BLaER1 treated with 17β-estradiol and CSF1 and Interleukin-3, amounts not matched to agents 10 nM and 100 nM (cell line): ENCODE measurements around the gene MT3.

ENCODE experiments used
- H3K27ac ChIP-seq, 11 experiments: shearing (Covaris generic); formaldehyde crosslinking; 2 replicates each; pipeline ENCODE4 v1.8.1; 2022
- H3K27me3 ChIP-seq, 11 experiments: shearing (Covaris generic); formaldehyde crosslinking; 2 replicates each; pipeline ENCODE4 v1.8.1; 2022
- H3K36me3 ChIP-seq, 11 experiments: shearing (Covaris generic); formaldehyde crosslinking; 2 replicates each; pipeline ENCODE4 v1.8.1; 2022
- H3K4me1 ChIP-seq, 10 experiments: shearing (Covaris generic); formaldehyde crosslinking; 2 replicates each; pipeline ENCODE4 v1.8.1; 2022
- H3K4me2 ChIP-seq, 11 experiments: shearing (Covaris generic); formaldehyde crosslinking; 2 replicates each; pipeline ENCODE4 v1.8.1; 2022
- H3K4me3 ChIP-seq, 10 experiments: shearing (Covaris generic); formaldehyde crosslinking; 2 replicates each; pipeline ENCODE4 v1.8.1; 2022
- H3K9ac ChIP-seq, 11 experiments: shearing (Covaris generic); formaldehyde crosslinking; 2 replicates each; pipeline ENCODE4 v1.8.1; 2022
- H3K9me3 ChIP-seq, 11 experiments: shearing (Covaris generic); formaldehyde crosslinking; replicated peaks in 1 of 11; 2 replicates each; pipeline ENCODE4 v1.8.1; 2022
- H4K20me1 ChIP-seq, 11 experiments: shearing (Covaris generic); formaldehyde crosslinking; 2 replicates each; pipeline ENCODE4 v1.8.1; 2022
- Cebpa-rat ChIP-seq, 11 experiments: shearing (Covaris generic); IDR thresholded peaks; 2 replicates each; pipeline ENCODE4 v1.8.1; 2022

Gene MT3

DNA sequence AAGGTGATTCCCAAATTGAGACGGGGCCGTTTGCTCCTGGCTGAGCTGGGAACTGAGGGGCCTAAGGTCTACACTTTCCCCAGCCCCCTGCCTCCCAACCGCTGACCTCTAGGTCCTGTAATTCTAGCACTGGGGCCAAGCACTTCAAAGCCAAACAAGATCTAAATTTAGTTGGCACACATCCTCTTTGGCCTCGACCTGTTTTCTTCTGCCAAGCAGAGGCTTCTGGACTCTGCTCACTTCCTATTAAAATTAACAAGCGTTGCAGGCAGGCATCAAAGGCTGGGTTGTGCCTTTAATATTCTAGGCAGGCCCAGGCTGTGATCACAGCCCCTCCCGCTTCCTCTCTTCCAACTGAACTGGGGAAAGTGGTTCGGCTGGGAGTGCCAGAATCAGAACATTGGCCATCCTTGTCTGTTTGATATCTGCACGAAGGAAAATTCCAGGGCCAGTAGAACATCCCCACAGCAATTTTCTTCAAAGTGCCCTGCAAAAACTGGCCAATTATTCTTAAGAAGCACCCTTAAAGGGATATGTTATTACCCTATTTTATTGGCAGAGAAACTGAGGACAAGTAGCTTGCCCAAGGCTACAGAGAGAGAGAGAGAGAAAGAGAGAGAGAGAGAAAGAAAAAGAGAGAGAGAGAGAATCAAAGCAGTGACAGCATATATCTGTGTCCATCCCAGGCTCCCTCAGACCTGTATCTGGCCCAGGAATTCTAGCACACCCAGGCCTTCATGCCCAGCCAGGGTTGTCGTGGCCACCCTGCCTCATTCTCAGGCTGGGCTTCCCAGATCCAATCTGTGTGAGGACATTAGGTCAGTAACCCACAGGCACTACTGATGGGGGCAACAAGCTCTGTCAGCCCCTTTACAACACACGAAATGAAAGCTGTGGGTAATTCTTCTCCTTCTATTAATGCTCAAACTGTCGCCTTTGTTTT, 37.3 kb upstream of the MT3 start:
- Histone ChIP-seq H3K4me1 (peaks cover 29 to 56% (median 40%) of the 10 kb centered on the region in 10 experiments), H3K27ac (peak overlapping the region in 5 of 11 experiments; percentile 17 to 64 (median 41); a peak in 6 of 22 replicates), H3K27me3 (no peaks in the 10 kb centered on the region), H3K36me3 (no peaks in the 10 kb centered on the region), H3K4me2 (peak overlapping the region; percentile 46 to 79 (median 64)), H3K9me3 (no peaks in the 10 kb centered on the region), H3K9ac (peak overlapping the region in 3 of 11 experiments; percentile 24 to 60 (median 24); a peak in 2 of 22 replicates), H3K4me3 (no peak overlapping the region), H4K20me1 (no peaks in the 10 kb centered on the region)
- no peak for TF ChIP-seq Cebpa-rat (IDR thresholded peaks at IDR 0.05)

DNA sequence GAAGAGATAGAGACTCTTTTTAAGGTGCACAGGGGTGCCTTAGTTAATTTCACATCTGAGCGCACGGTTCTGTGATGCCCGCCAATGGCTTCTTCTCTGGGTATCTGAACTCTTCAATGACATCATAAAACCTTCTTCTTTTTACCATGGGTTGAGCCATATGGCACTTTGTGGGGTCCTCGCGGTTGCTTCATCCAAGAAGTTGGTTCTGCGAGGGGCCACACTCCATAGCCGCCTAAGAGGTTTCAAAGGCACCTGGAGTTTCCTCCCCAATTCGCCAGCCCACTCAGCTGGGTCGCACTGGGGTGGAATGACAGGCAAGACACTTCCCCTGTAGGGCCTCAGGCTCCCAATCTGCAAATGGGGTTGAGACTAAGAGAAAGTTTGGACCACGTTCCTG, 34.9 kb upstream of the MT3 start:
- Histone ChIP-seq H3K4me1 (peaks cover 13 to 32% (median 21%) of the 10 kb centered on the region in 10 experiments), H3K9ac (no peak overlapping the region), H3K36me3 (no peaks in the 10 kb centered on the region), H3K27ac (no peak overlapping the region), H3K27me3 (no peaks in the 10 kb centered on the region), H3K9me3 (no peaks in the 10 kb centered on the region), H4K20me1 (no peaks in the 10 kb centered on the region), H3K4me3 (no peak overlapping the region), H3K4me2 (no peak overlapping the region)
- no peak for TF ChIP-seq Cebpa-rat (IDR thresholded peaks at IDR 0.05)

DNA sequence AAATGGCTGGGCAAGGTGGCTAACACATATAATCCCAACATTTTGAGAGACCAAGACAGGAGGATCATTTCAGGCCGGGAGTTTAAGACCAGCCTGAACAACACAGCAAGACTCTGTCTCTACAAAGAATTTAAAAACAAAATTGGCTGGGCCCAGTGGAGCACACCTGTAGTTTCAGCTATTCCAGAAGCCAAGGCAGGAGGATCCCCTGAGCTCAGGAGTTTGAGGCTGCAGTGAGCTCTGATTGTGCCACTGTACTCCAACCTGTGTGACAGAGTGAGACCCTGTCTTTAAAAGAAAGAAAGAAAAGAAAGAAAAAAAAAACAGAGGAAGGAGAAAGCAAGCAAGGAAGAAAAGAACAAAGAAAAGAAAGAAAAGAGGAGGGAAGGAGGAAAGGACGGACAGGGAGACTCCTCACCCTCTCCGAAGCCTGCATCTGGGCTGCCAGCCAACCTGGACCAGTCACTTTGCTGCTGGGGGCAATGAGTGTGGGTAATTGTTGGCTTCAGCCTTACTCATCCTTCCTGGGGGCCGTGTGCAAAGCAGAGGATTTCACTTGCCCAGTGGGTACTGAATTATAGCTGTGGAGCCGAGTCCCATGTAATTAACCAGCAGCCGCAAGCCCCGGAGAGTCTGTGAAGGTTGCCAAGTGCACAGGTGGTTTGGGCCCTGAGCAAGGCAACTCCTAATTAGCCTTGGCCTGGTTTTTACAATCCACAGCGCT, 31.1 kb upstream of the MT3 start:
- H3K36me3 ChIP-seq, result no peaks in the 10 kb centered on the region
- H4K20me1 ChIP-seq, result no peaks in the 10 kb centered on the region
- no peak overlapping the region for H3K4me3 ChIP-seq
- no peak for TF ChIP-seq Cebpa-rat (IDR thresholded peaks at IDR 0.05)
- H3K4me1 ChIP-seq, result peaks cover 0 to 17% (median 13%) of the 10 kb centered on the region in 10 experiments; a peak in 14 of 20 replicates
- H3K27me3 ChIP-seq, result no peaks in the 10 kb centered on the region
- no peaks in the 10 kb centered on the region for H3K9me3 ChIP-seq
- no peak overlapping the region for H3K9ac ChIP-seq
- no peak overlapping the region for H3K27ac ChIP-seq
- H3K4me2 ChIP-seq, result no peak overlapping the region

DNA sequence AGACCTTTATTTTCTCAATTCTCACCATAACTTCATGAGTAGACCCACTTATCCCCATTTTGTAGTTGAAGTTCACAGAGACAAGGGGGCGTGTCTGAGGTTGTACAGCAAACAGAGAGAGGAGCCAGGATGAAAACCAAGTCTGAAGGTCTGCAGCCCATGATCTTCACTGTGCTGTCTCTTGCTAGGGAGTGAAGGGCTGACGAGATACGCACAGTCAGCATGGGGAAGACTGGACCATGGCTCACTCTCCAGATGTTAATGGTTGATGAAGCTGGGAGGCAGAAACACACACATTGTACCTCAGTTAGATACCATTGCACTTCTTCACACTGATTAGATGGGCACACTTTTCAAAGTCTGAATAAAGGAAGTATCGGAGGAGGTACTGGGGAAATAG, 30.2 kb upstream of the MT3 start:
- Histone ChIP-seq H3K27me3 (no peaks in the 10 kb centered on the region), H3K4me3 (no peak overlapping the region), H3K27ac (no peak overlapping the region), H3K36me3 (no peaks in the 10 kb centered on the region), H3K9ac (no peak overlapping the region), H3K4me1 (peaks cover 0 to 17% (median 11%) of the 10 kb centered on the region in 10 experiments; a peak in 13 of 20 replicates), H4K20me1 (no peaks in the 10 kb centered on the region), H3K4me2 (no peak overlapping the region), H3K9me3 (no peaks in the 10 kb centered on the region)
- no peak for TF ChIP-seq Cebpa-rat (IDR thresholded peaks at IDR 0.05)

DNA sequence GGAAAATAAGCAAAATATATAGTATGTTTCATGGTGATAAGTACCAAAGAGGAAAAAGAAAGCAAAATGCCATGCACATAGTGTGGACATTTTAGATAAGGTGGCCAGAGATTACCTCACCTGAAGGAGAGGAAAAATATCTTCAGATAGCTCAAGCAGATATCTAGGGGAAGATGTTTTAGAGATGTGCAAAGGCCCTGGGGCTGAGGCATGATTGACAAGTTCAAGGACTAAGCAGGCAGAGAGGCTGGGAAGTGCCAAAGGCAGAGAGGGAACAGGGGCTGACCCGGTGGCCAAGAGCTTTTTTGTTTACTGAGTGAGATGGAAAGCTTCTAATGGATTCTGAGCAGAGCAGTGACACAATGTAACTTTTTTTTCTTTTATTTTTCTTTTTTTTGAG, 28.9 kb upstream of the MT3 start:
- Histone ChIP-seq H3K36me3 (no peaks in the 10 kb centered on the region), H3K27ac (no peak overlapping the region), H3K9me3 (no peaks in the 10 kb centered on the region), H3K27me3 (no peaks in the 10 kb centered on the region), H4K20me1 (no peaks in the 10 kb centered on the region), H3K4me1 (peaks cover 0 to 17% (median 11%) of the 10 kb centered on the region in 10 experiments; a peak in 13 of 20 replicates), H3K9ac (no peak overlapping the region), H3K4me2 (peak overlapping the region in 8 of 11 experiments; percentile 12 to 52 (median 28); a peak in 9 of 22 replicates), H3K4me3 (no peak overlapping the region)
- TF ChIP-seq Cebpa-rat (IDR thresholded peaks at IDR 0.05), result no peak

DNA sequence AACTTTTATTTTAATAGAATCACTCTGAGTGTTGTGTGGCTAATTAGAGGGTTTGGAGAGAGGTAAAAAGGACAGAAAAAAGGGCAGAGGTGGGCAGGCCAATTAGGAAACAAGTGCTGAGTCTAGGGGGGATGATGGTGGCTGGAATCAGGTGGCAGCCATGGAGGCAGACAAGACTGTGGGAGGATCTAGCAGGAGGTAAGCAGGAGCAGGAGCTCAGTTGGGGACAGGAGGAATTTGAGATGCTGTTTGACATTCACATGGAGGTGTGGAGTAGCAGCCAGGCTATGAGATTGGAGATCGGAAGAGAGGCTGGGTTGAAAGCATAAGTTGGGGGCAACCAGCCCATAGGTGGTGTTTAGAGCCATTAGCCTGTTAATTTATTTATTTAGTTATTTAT, 28.2 kb upstream of the MT3 start:
- Histone ChIP-seq H3K4me2 (peak overlapping the region in 8 of 11 experiments; percentile 12 to 52 (median 27); a peak in 9 of 22 replicates), H3K27me3 (no peaks in the 10 kb centered on the region), H3K27ac (no peak overlapping the region), H3K9me3 (no peaks in the 10 kb centered on the region), H4K20me1 (no peaks in the 10 kb centered on the region), H3K4me3 (no peak overlapping the region), H3K9ac (no peak overlapping the region), H3K4me1 (peaks cover 0 to 17% (median 11%) of the 10 kb centered on the region in 10 experiments; a peak in 13 of 20 replicates), H3K36me3 (no peaks in the 10 kb centered on the region)
- TF ChIP-seq Cebpa-rat (IDR thresholded peaks at IDR 0.05), result no peak

DNA sequence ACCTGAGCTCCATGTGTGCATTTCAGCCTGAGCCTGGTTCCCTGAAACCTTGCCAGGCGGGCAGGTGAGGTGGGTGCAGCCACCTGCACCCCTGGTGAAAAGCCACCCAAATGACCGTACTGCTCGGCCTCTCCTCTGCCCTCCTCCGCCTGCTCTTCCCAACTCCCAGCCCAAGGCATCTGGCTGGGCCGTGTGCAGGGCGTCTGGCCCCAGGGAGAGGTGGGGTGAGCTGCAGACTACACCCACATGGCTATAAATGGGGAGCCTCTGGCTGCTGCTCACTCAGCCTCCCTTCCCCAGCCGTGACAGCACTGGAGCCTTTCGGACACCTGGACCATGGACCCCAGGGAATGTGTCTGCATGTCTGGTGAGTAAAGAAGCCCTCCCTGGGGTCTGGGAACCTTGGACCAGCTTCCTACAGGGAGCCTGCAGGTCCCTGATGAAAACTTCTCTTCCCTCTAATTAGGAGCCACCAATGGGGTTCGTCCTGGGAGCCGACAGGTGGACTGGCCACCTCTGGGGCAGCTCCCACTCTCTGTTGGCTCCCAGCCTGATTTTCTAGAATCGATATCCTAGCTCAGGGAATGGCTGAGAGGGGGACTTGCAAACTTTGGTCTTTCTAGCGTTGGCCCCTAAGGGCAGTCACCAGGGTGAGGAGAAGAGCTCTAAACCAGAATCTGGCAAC, 24.4 kb upstream of the MT3 start, which contains the start of gene MT4:
MT4 (plus strand) TSS at position 281 of the 685 bp plus-strand sequence; CDS start at position 337, 56 bp downstream.
- no peak for TF ChIP-seq Cebpa-rat (IDR thresholded peaks at IDR 0.05)
- no peak within 1 kb of the TSS for H3K27ac ChIP-seq
- H3K4me1 ChIP-seq, result peaks cover 0 to 14% (median 11%) of the 10 kb centered on the region in 10 experiments; a peak in 14 of 20 replicates

DNA sequence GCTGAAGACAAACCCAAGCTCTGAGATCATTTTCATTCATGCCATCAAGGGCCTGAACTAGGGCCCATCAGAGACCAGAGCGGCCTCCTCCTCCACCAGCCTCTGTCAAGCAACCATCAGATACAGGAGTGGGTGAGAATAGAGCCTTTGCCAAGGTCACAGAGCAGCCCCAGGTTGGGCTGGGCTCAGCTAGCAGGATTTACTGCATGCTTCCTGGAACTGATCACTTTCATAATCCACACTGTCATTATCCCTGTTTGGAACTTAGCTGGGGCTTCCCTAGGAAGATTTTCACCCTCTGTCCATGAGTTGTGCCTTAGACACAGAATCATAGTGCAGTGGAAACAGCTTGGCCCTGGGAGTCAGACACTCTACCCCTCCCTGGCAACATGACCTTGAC, 19.4 kb upstream of the MT3 start:
- Histone ChIP-seq H3K9ac (no peak overlapping the region), H3K4me1 (peaks cover 0 to 5% (median 0%) of the 10 kb centered on the region in 10 experiments; a peak in 2 of 20 replicates), H4K20me1 (no peaks in the 10 kb centered on the region), H3K27me3 (no peaks in the 10 kb centered on the region), H3K27ac (no peak overlapping the region), H3K4me2 (no peak overlapping the region), H3K9me3 (peaks cover 0 to 16% (median 11%) of the 10 kb centered on the region in 11 experiments; a peak in 18 of 22 replicates), H3K4me3 (no peak overlapping the region), H3K36me3 (no peaks in the 10 kb centered on the region)
- no peak for TF ChIP-seq Cebpa-rat (IDR thresholded peaks at IDR 0.05)

More for the DNA sequence above, 24.4 kb upstream of the MT3 start, which contains the start of gene MT4:
- Histone ChIP-seq H3K4me2 (no peak within 1 kb of the TSS), H3K9me3 (no peaks in the 10 kb centered on the region), H3K36me3 (no peaks in the 10 kb centered on the region), H3K4me3 (no peak within 1 kb of the TSS), H3K9ac (no peak within 1 kb of the TSS), H4K20me1 (no peaks in the 10 kb centered on the region), H3K27me3 (no peaks in the 10 kb centered on the region)
